Upper lobe of left lung (tissue), 6 donors: ENCODE results near the gene ETV3L. TPM values are rescaled to one million over a fixed set of nuclear protein-coding genes. Genes with fewer than 3 reads are reported as not detected.

Experiments
- ATAC-seq, 2 donors: fragments of 200-7000 bp; cut with Tn5 transposase; one replicate each; pipeline ENCODE4 v1.9.1; 2022; ENCODE audit warnings: mild to moderate bottlenecking in 2 of 2, moderate library complexity in 2 of 2; ENCODE audit not compliant: low FRiP score in 2 of 2
- DNase-seq, 2 donors: peaks; one replicate each; pipeline ENCODE4 v3.0.0-alpha.2; 2019 to 2020
- H3K27ac ChIP-seq, 4 donors: fragments of 200-600 bp; sonication (generic); one replicate each; pipeline ENCODE4 v1.5.1; 2016 to 2019
- H3K27me3 ChIP-seq, 4 donors: fragments of 200-600 bp; sonication (generic); one replicate each; pipeline ENCODE4 v1.5.1; 2017 to 2019
- H3K36me3 ChIP-seq, 4 donors: fragments of 200-600 bp; sonication (generic); one replicate each; pipeline ENCODE4 v1.5.1; 2016 to 2019
- H3K4me1 ChIP-seq, 4 donors: fragments of 200-600 bp; sonication (generic); one replicate each; pipeline ENCODE4 v1.5.1; 2018 to 2019
- H3K4me3 ChIP-seq, 4 donors: fragments of 200-600 bp; sonication (generic); one replicate each; pipeline ENCODE4 v1.5.1; 2017 to 2019; ENCODE audit warnings: mild to moderate bottlenecking in 2 of 4, moderate library complexity in 1 of 4
- H3K9me3 ChIP-seq, 4 donors: fragments of 200-600 bp; sonication (generic); one replicate each; pipeline ENCODE4 v1.5.1; 2018 to 2019
- EP300 ChIP-seq, 4 donors: sonication (generic); formaldehyde crosslinking; IDR thresholded peaks; one replicate each; pipeline ENCODE4 v1.5.1; 2017; ENCODE audit warnings: antibody characterized with exemption in 4 of 4, control low read depth in 2 of 4
- POLR2A ChIP-seq, 4 donors: fragments of 450-650 bp; IDR thresholded peaks; one replicate each; pipeline ENCODE4 v1.5.1; 2016 to 2017; ENCODE audit warnings: antibody characterized with exemption in 4 of 4, mild to moderate bottlenecking in 2 of 4
- POLR2AphosphoS5 ChIP-seq, 2 donors: sonication (generic); formaldehyde crosslinking; IDR thresholded peaks; one replicate each; pipeline ENCODE4 v1.5.1; 2017; ENCODE audit warnings: antibody characterized with exemption in 2 of 2
- WGBS, 2 donors: methylation state at CpG; one replicate each; pipeline ENCODE4 v1.1.5; 2017 to 2018; 5-methylcytosine and 5-hydroxymethylcytosine counted together
- total RNA-seq, 6 donors: library from RNA; depleted of rRNA in 4 of 6; stranded (reverse); fragments of >200 nt in 4 of 6; gene quantifications; one replicate each; pipeline versions ENCODE4 v1.1.0 to v1.2.1, GENCODE V29; 2016 to 2021
- TF ChIP-seq, protein P1 (sequence below), 6 experiments: fragments of 450-650 bp in 4 of 6; fragments of 200-600 bp in 2 of 6; sonication (generic) in 2 of 6; IDR thresholded peaks; one replicate each; pipeline ENCODE4 v1.5.1; 2016 to 2019; ENCODE audit warnings: antibody characterized with exemption in 6 of 6
- donor health status: DM: no; HTN: no; CAD: no; lungs with moderate emphysema.
- donor health status: DM: no; HTN: yes; CAD: no; lungs with severe emphysema.

Gene ETV3L
- not detected for total RNA-seq

DNA sequence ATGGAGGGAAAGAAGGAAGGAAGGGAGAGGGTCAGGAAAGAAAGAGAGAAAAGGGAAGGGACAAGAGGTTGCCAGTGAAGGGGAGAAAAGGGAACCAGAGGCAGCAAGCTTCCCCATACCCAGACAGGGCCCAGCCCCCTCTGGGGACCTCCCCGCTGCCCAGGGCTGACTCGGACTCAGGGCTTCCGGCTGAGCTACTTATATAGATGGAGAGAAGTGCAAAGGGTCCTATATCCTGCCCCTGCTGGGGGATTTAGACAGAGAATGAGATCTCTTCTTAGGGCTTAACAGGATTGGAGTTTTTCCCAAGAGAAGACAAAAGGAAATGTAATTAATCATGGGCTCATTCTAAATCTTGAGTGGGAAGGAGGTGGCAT is at the start of gene ETV3L:
ETV3L (minus strand) TSS at position 176 of the 377 bp plus-strand sequence. CDS start 285 bp downstream, outside the sequence.
- TF ChIP-seq POLR2A (IDR thresholded peaks at IDR 0.05): no peak
- TF ChIP-seq, protein P1, sequence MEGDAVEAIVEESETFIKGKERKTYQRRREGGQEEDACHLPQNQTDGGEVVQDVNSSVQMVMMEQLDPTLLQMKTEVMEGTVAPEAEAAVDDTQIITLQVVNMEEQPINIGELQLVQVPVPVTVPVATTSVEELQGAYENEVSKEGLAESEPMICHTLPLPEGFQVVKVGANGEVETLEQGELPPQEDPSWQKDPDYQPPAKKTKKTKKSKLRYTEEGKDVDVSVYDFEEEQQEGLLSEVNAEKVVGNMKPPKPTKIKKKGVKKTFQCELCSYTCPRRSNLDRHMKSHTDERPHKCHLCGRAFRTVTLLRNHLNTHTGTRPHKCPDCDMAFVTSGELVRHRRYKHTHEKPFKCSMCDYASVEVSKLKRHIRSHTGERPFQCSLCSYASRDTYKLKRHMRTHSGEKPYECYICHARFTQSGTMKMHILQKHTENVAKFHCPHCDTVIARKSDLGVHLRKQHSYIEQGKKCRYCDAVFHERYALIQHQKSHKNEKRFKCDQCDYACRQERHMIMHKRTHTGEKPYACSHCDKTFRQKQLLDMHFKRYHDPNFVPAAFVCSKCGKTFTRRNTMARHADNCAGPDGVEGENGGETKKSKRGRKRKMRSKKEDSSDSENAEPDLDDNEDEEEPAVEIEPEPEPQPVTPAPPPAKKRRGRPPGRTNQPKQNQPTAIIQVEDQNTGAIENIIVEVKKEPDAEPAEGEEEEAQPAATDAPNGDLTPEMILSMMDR (IDR thresholded peaks at IDR 0.05): no peak
- TF ChIP-seq EP300 (IDR thresholded peaks at IDR 0.05): no peak
- TF ChIP-seq POLR2AphosphoS5 (IDR thresholded peaks at IDR 0.05): no peak
- H3K36me3 ChIP-seq: no peaks in the 10 kb centered on the region
- no peaks in the 10 kb centered on the region for H3K9me3 ChIP-seq
- H3K27me3 ChIP-seq: no peaks in the 10 kb centered on the region
- DNase-seq: peak in 1 of 2 donors; percentile 58
- peak in 1 of 2 donors; percentile 39 for ATAC-seq
- no peak within 1 kb of the TSS for H3K27ac ChIP-seq
- no peak within 1 kb of the TSS for H3K4me3 ChIP-seq
- WGBS, 2 donors: 55 to 62% methylated on average over 3 of the region's 3 CpGs
- no peaks in the 10 kb centered on the region for H3K4me1 ChIP-seq

DNA sequence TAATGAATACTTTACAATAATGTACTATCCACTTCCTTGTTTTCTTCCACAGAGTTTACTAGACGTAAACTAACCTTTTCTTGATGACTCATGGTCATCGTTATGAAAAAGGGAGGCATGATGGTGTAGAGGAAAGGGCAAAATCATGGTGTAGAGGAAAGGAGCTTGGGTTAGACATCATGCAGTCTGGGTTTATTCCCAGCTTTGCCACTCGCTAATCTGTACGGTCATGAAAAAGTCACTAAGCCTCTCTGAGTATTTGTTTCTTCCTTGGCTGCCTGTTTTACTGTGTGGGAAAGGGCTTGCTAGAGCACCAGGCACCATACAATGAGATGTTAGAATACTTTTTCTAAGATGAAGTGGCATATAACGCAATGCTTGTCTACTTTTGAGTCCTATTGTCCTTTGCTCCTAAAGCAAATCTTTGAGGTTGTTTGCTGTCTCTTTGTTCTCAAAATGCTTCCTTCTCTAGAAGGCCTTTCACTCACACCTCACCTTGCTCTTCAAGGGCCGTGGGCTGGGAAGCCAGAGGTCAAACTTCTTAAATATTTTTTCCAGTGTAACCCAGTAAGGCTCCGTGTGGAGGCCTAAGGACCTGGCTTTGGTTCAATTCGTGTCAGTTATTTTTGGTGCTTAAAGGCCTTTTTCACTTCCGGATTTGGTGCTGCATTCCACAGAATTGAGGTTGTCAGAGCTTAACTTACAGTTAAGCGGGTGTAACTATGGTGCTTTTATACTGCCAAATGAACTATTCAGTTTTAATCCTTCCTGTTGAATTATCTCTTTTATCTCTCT is 48.5 kb upstream of the ETV3L start:
- Histone ChIP-seq H3K4me3 (no peak overlapping the region), H3K9me3 (no peaks in the 10 kb centered on the region), H3K36me3 (no peaks in the 10 kb centered on the region), H3K4me1 (peaks cover 0 to 7% (median 2%) of the 10 kb centered on the region in 4 donors), H3K27ac (peak overlapping the region in 2 of 4 donors; percentile 36 to 40), H3K27me3 (no peaks in the 10 kb centered on the region)
- ATAC-seq (no peak), DNase-seq (no peak)
- TF ChIP-seq POLR2AphosphoS5 (IDR thresholded peaks at IDR 0.05): no peak
- TF ChIP-seq EP300 (IDR thresholded peaks at IDR 0.05): no peak
- TF ChIP-seq, protein P1 (IDR thresholded peaks at IDR 0.05): no peak
- TF ChIP-seq POLR2A (IDR thresholded peaks at IDR 0.05): no peak
- WGBS, 2 donors: 46 to 49% methylated on average over 10 of the region's 10 CpGs

DNA sequence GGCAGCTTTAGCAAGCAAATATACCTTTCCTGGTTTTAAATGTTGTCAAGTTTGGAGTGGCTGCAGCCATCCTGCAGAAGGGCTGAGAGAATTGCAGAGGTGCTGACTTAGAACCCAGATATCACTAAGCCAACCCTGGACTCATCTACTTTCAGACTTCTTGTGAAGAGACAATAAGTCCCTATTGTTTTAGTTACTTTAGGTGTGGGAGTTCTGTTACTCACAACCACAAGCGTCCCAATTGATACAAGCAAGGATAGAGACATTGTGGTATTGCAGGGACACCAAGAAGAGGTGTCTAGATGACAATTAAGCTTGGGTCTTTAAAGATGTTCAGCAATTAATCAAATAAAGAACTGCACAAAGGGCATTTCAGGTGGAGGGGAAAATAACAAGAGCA is 47.4 kb upstream of the ETV3L start:
- no peaks in the 10 kb centered on the region for H3K27me3 ChIP-seq
- H3K4me1 ChIP-seq: peaks cover 0 to 7% (median 2%) of the 10 kb centered on the region in 4 donors
- H3K9me3 ChIP-seq: no peaks in the 10 kb centered on the region
- WGBS, 2 donors: 80 to 93% methylated on average over 1 of the region's 1 CpG
- no peak overlapping the region for H3K4me3 ChIP-seq
- no peak for DNase-seq
- no peaks in the 10 kb centered on the region for H3K36me3 ChIP-seq
- no peak for ATAC-seq
- H3K27ac ChIP-seq: no peak overlapping the region
- TF ChIP-seq EP300 (IDR thresholded peaks at IDR 0.05): no peak

DNA sequence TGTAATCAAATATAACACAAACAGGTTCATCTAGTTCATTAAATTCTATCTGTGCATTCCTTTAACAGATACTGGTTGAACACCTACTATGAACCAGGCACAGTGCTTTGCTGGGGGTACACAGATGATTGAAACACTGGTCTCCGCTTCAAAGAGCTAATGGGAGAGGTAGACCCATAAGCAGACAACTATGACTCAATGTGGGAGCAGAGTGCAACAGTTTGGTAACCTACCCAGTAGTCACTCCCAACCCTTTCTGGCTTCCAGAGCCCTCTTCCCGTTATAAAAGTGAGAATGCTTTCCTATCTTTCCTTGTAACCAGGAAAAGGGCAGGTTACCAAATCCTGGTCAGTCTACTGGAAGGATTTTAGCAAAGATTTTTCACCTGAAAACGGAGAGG is 46.6 kb upstream of the ETV3L start:
- no peaks in the 10 kb centered on the region for H3K9me3 ChIP-seq
- no peak for DNase-seq
- H3K27me3 ChIP-seq: no peaks in the 10 kb centered on the region
- ATAC-seq: no peak
- TF ChIP-seq, protein P1 (IDR thresholded peaks at IDR 0.05): no peak
- TF ChIP-seq POLR2AphosphoS5 (IDR thresholded peaks at IDR 0.05) (no peak), EP300 (IDR thresholded peaks at IDR 0.05) (no peak), POLR2A (IDR thresholded peaks at IDR 0.05) (no peak)
- no peak overlapping the region for H3K4me3 ChIP-seq
- H3K27ac ChIP-seq: no peak overlapping the region
- peaks cover 0 to 7% (median 2%) of the 10 kb centered on the region in 4 donors for H3K4me1 ChIP-seq
- H3K36me3 ChIP-seq: no peaks in the 10 kb centered on the region
- 81 to 84% methylated on average over 3 of the region's 3 CpGs for WGBS, 2 donors

DNA sequence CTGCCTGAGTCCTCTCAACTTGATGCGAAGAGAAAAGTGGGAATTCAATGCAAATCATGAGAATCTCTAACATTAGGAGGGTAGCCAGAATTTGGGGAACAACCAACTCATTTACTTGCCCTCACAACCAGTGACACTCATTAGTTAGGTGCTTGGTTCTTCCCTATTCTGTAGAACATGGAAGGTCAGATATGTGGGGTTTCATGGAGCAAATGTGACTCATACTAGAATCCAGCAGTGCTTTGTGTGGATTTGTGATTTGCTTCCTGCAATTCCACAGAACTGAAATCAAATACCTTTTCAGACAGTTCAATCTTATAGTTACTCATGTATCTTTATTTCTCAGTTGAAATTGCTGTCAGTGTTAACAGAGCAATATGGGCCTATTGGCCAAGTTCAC is 45.5 kb upstream of the ETV3L start:
- WGBS, 2 donors: 96 to 100% methylated on average over 1 of the region's 1 CpG
- ATAC-seq: no peak
- no peaks in the 10 kb centered on the region for H3K27me3 ChIP-seq

More for the DNA sequence above, 45.5 kb upstream of the ETV3L start:
- Histone ChIP-seq H3K36me3 (no peaks in the 10 kb centered on the region), H3K4me3 (no peak overlapping the region), H3K27ac (no peak overlapping the region), H3K4me1 (peaks cover 0 to 7% (median 2%) of the 10 kb centered on the region in 4 donors), H3K9me3 (no peaks in the 10 kb centered on the region)
- TF ChIP-seq POLR2AphosphoS5 (IDR thresholded peaks at IDR 0.05) (no peak), POLR2A (IDR thresholded peaks at IDR 0.05) (no peak), EP300 (IDR thresholded peaks at IDR 0.05) (no peak)
- TF ChIP-seq, protein P1 (IDR thresholded peaks at IDR 0.05): no peak
- DNase-seq: no peak
